GM12878 (cell line): ENCODE results near the gene STK4. TPM values are rescaled to one million over a fixed set of nuclear protein-coding genes. Genes with fewer than 3 reads are reported as not detected.

ENCODE experiments used
- ATAC-seq: fragments of 200-7000 bp; cut with Tn5 transposase; 3 replicates; pipeline ENCODE4 v1.9.1; 2020; ENCODE audit warnings: mild to moderate bottlenecking, moderate library complexity
- BruUV-seq: library from RNA; stranded (reverse); fragments of 400-500 nt; replicated peaks from 2 replicates; lab custom pipeline; 2021; lab: Mats Ljungman, UMichigan
- CTCF ChIA-PET: fragments of 300-600 bp; sonication (Branson Sonifier 250); formaldehyde crosslinking; extraction: SDS; loops from one replicate; lab custom pipeline; 2021; ENCODE audit warnings: inconsistent platforms; lab: Yijun Ruan, JAX
- POLR2A ChIA-PET: fragments of 350-600 bp; formaldehyde crosslinking; extraction: SDS; loops from one replicate; lab custom pipeline; 2021; ENCODE audit warnings: inconsistent platforms; lab: Charles Lee
- RAD21 ChIA-PET: fragments of 300-600 bp; sonication (Branson Sonifier 250); formaldehyde crosslinking; loops from one replicate; lab custom pipeline; 2023; ENCODE audit warnings: antibody characterized with exemption; ENCODE audit not compliant: unreplicated experiment; lab: Charles Lee
- SMC1A ChIA-PET: fragments of 300-600 bp; sonication (Branson Sonifier 250); formaldehyde crosslinking; loops from one replicate; lab custom pipeline; 2023; ENCODE audit not compliant: unreplicated experiment, uncharacterized antibody; lab: Charles Lee
- DNase-seq: peaks from one replicate; pipeline ENCODE4 v3.0.0-alpha.2; 2011; ENCODE audit warnings: low read depth, low spot score
- FAIRE-seq: peaks from 3 replicates; lab custom pipeline; 2011; peaks lifted over from hg19 to GRCh38; lab: Jason Lieb, UNC
- H2AFZ ChIP-seq: 2 replicates; pipeline ENCODE4 v1.6.0; 2011; ENCODE audit warnings: low read depth, low read length, control low read depth; ENCODE audit not compliant: control insufficient read depth
- H3K27ac ChIP-seq: 2 replicates; pipeline ENCODE4 v1.5.1; 2011; ENCODE audit warnings: control low read depth; ENCODE audit not compliant: control insufficient read depth, insufficient read depth
- H3K27me3 ChIP-seq, 2 experiments: replicated peaks in 1 of 2; 2 replicates each; pipeline versions ENCODE4 v1.6.0 to v1.6.1; 2011; ENCODE audit warnings: low read length in 1 of 2; ENCODE audit not compliant: control insufficient read depth in 2 of 2, insufficient read depth in 2 of 2
- H3K36me3 ChIP-seq, 2 experiments: 2 replicates each; pipeline ENCODE4 v1.5.1; 2011; ENCODE audit warnings: low read length in 1 of 2; ENCODE audit not compliant: control insufficient read depth in 2 of 2, insufficient read depth in 2 of 2
- H3K4me1 ChIP-seq: 2 replicates; pipeline ENCODE4 v1.6.1; 2011; ENCODE audit warnings: mild to moderate bottlenecking, low read length, moderate library complexity, mixed read lengths; ENCODE audit not compliant: control insufficient read depth, insufficient read depth
- H3K4me2 ChIP-seq: 2 replicates; pipeline ENCODE4 v1.6.0; 2011; ENCODE audit warnings: control low read depth; ENCODE audit not compliant: control insufficient read depth, insufficient read depth
- H3K4me3 ChIP-seq: fragments of 200-600 bp; sonication (generic); 2 replicates; pipeline ENCODE4 v1.5.1; 2016
- H3K79me2 ChIP-seq: 2 replicates; pipeline ENCODE4 v1.6.0; 2011; ENCODE audit warnings: low read length; ENCODE audit not compliant: control insufficient read depth, insufficient read depth
- H3K9ac ChIP-seq: 2 replicates; pipeline ENCODE4 v1.8.0; 2011; ENCODE audit warnings: low read length, control low read depth, mixed read lengths; ENCODE audit not compliant: control insufficient read depth, insufficient read depth
- H3K9me3 ChIP-seq: replicated peaks from 3 replicates; pipeline ENCODE4 v1.5.1; 2011; ENCODE audit warnings: mild to moderate bottlenecking, low read length; ENCODE audit not compliant: control insufficient read depth, insufficient read depth
- H4K20me1 ChIP-seq: 2 replicates; pipeline ENCODE4 v1.6.0; 2011; ENCODE audit not compliant: control insufficient read depth, insufficient read depth
- BRCA1 ChIP-seq: IDR thresholded peaks from 2 replicates; pipeline ENCODE4 v1.6.1; 2011; ENCODE audit warnings: low read depth, low read length, improper control_type of control experiment
- MTA2 ChIP-seq: fragments of 450-650 bp; IDR thresholded peaks from 2 replicates; pipeline ENCODE4 v1.6.1; 2016; ENCODE audit warnings: low read depth, mild to moderate bottlenecking, moderate library complexity
- MTA3 ChIP-seq: IDR thresholded peaks from 2 replicates; pipeline ENCODE4 v1.6.1; 2012; ENCODE audit warnings: low read length, inconsistent platforms, borderline replicate concordance
- ZNF207 ChIP-seq: fragments of 450-650 bp; IDR thresholded peaks from 2 replicates; pipeline ENCODE4 v1.6.1; 2014; ENCODE audit warnings: antibody characterized with exemption, mild to moderate bottlenecking, borderline replicate concordance
- WGBS: methylation state at CpG from one replicate; pipeline ENCODE4 v1.1.6; 2016; ENCODE audit warnings: low lambda C conversion rate; ENCODE audit not compliant: insufficient replicate concordance, insufficient coverage; ENCODE audit errors: missing lambda C conversion rate; 5-methylcytosine and 5-hydroxymethylcytosine counted together
- in situ Hi-C: fragments of 300-500 bp; cut with MboI; formaldehyde crosslinking; loops from 9 replicates; pipeline ENCODE4 v1.14.3; 2018; ENCODE audit warnings: mixed read lengths
- intact Hi-C: fragments of 100-400 bp; cut with micrococcal nuclease; formaldehyde crosslinking; loops from one replicate; pipeline ENCODE4 v1.14.2; 2022; ENCODE audit not compliant: unreplicated experiment
- polyA plus RNA-seq, 11 experiments: library from polyadenylated mRNA; depleted of rRNA in 4 of 11; unstranded in 6 of 11; stranded (reverse) in 5 of 11; fragments of >200 nt; fragmentation: Nextera tagmentation in 4 of 11; fragmentation: Illumina TruSeq in 1 of 11; extraction: Ambion mirVana in 4 of 11; extraction: Trizol in 1 of 11; gene quantifications; 1 replicate in 1 of 11; 2 replicates in 10 of 11; pipeline versions ENCODE4 v1.2.1 to v1.2.3, GENCODE V29; 2011 to 2016; ENCODE audit warnings: inconsistent platforms in 2 of 11, missing spikeins in 2 of 11, low read depth in 1 of 11
- total RNA-seq, 4 experiments: library from RNA; depleted of rRNA in 3 of 4; stranded (reverse); fragments of >200 nt in 3 of 4; fragmentation: Illumina TruSeq in 1 of 4; extraction: Trizol in 1 of 4; gene quantifications; 2 replicates each; pipeline versions ENCODE4 v1.2.1 to v1.2.3, GENCODE V29; 2013 to 2021

Gene STK4
- total and polyA plus RNA-seq, 10 of the 15 experiments (the other 5 are each of a cell fraction or from before 2014, with no cell fraction given), result 24.0 to 135 (median 89.7) TPM

GRCh38 chr20:44948107-44948506, 18.2 kb upstream of the STK4 start:
- H3K4me2 ChIP-seq, result no peak overlapping the region
- FAIRE-seq, result no peak
- no peak overlapping the region for H3K4me3 ChIP-seq
- no peaks in the 10 kb centered on the region; the same call in 1 of the 2 replicates for H4K20me1 ChIP-seq
- no peak for ATAC-seq
- ChIA-PET POLR2A (no interaction called here), SMC1A (interaction anchor here (1.2 to 2.4 kb wide), 4 partner anchors 9 to 64 kb away, joined by 4 to 12 read pairs (median 6); partner anchors contain the start of gene TOMM34), RAD21 (no interaction called here), CTCF (interaction anchor here (0.8 to 2.0 kb wide), 6 partner anchors 9 to 148 kb away, joined by 3 to 10 read pairs (median 4); no protein-coding TSS in a partner anchor)
- intact Hi-C loops, result no loop called here
- H3K36me3 ChIP-seq, result peaks cover 18 to 60% of the 10 kb centered on the region in 2 experiments
- H3K9ac ChIP-seq, result no peak overlapping the region
- in situ Hi-C loops, result no loop called here
- H2AFZ ChIP-seq, result no peak overlapping the region
- H3K79me2 ChIP-seq, result no peaks in the 10 kb centered on the region
- H3K9me3 ChIP-seq, result no peaks in the 10 kb centered on the region
- no peak for DNase-seq
- no peaks in the 10 kb centered on the region for H3K27me3 ChIP-seq
- TF ChIP-seq MTA2 (no peak), MTA3 (no peak)
- no peak overlapping the region for H3K27ac ChIP-seq
- WGBS, result 90% methylated on average over 5 of the region's 5 CpGs
- H3K4me1 ChIP-seq, result no peaks in the 10 kb centered on the region
- no TSS peak for BruUV-seq

- Histone ChIP-seq H3K36me3 (peaks cover 15 to 60% of the 10 kb centered on the region in 2 experiments), H3K4me1 (no peaks in the 10 kb centered on the region), H4K20me1 (no peaks in the 10 kb centered on the region; the same call in 1 of the 2 replicates), H3K27me3 (no peaks in the 10 kb centered on the region), H3K4me2 (no peak overlapping the region), H3K27ac (no peak overlapping the region), H2AFZ (no peak overlapping the region), H3K79me2 (no peaks in the 10 kb centered on the region), H3K9me3 (no peaks in the 10 kb centered on the region), H3K4me3 (no peak overlapping the region), H3K9ac (no peak overlapping the region)
- DNase-seq (no peak), ATAC-seq (no peak), FAIRE-seq (no peak)
- RAD21 ChIA-PET, result no interaction called here
- CTCF ChIA-PET, result interaction anchor here (0.8 to 2.0 kb wide), 6 partner anchors 9 to 147 kb away, joined by 3 to 10 read pairs (median 4); no protein-coding TSS in a partner anchor
- no TSS peak for BruUV-seq
- POLR2A ChIA-PET, result no interaction called here
- WGBS, result 100% methylated on average over 2 of the region's 2 CpGs
- intact Hi-C loops (no loop called here), in situ Hi-C loops (no loop called here)
- SMC1A ChIA-PET, result interaction anchor here (1.2 to 2.4 kb wide), 4 partner anchors 10 to 63 kb away, joined by 4 to 12 read pairs (median 6); partner anchors contain the start of gene TOMM34
- no peak for TF ChIP-seq BRCA1
- TF ChIP-seq ZNF207, result no peak
Measured at GRCh38 chr20:44948513-44948912, 17.8 kb upstream of the STK4 start.
